HCT116 (cell line): ENCODE results near the gene ARF1.

Experiments
- CEBPB ChIP-seq: IDR thresholded peaks from 2 replicates; pipeline ENCODE4 v1.6.1; 2012; ENCODE audit warnings: low read depth
- CTCF ChIP-seq, 3 experiments: fragments of 200-600 bp in 1 of 3; sonication (generic) in 1 of 3; IDR thresholded peaks in 2 of 3; conservative IDR thresholded peaks in 1 of 3; 2 replicates each; pipeline ENCODE4 v1.5.1; 2012 to 2017; ENCODE audit warnings: low read depth in 2 of 3, low read length in 2 of 3, antibody characterized with exemption in 1 of 3, borderline replicate concordance in 1 of 3, control low read depth in 1 of 3, mild to moderate bottlenecking in 1 of 3, mixed read lengths in 1 of 3, mixed run types in 1 of 3, moderate library complexity in 1 of 3; ENCODE audit not compliant: insufficient read depth in 1 of 3
- POLR2A ChIP-seq: IDR thresholded peaks from 2 replicates; pipeline ENCODE4 v1.7.0; 2011; ENCODE audit warnings: borderline replicate concordance; ENCODE audit not compliant: insufficient read depth, insufficient read length; ENCODE audit errors: extremely low read depth
- POLR2AphosphoS5 ChIP-seq: IDR thresholded peaks from 2 replicates; pipeline ENCODE4 v1.6.1; 2011; ENCODE audit warnings: mild to moderate bottlenecking, low read depth, low read length, moderate library complexity
- RAD21 ChIP-seq: IDR thresholded peaks from 2 replicates; pipeline ENCODE4 v1.6.1; 2012; ENCODE audit warnings: low read depth, mild to moderate bottlenecking
- SIN3A ChIP-seq: IDR thresholded peaks from 2 replicates; pipeline ENCODE4 v1.6.1; 2012; ENCODE audit warnings: low read depth
- ZNF274 ChIP-seq: fragments of 200-500 bp; sonication (Bioruptor generic); IDR thresholded peaks from 2 replicates; pipeline ENCODE4 v1.6.1; 2014; ENCODE audit warnings: mild to moderate bottlenecking, low read depth, low read length, inconsistent platforms

GRCh38 chr1:228034954-228035837, 47.3 kb upstream of the ARF1 start:
- no peak for TF ChIP-seq POLR2A
- TF ChIP-seq ZNF274: no peak
- no peak for TF ChIP-seq RAD21
- no peak for TF ChIP-seq CEBPB
- no peak for TF ChIP-seq CTCF (IDR thresholded peaks at IDR 0.05 in 2 of 3, conservative IDR thresholded peaks at IDR 0.05 in 1 of 3; ENCODE audit: borderline replicate concordance in 1 of 3, insufficient read depth in 1 of 3, low read depth in 2 of 3, low read length in 2 of 3)
- no peak for TF ChIP-seq POLR2AphosphoS5
- no peak for TF ChIP-seq SIN3A
